IPS-20b (cell line): Measurements from ENCODE around the gene FHL3.
A peak's percentile ranks its signal among the peaks of the same experiment; 100 is the strongest.

Experiments
- H3K27ac ChIP-seq: one replicate; pipeline ENCODE4 v1.5.1; 2013; ENCODE audit warnings: low read length
- H3K27me3 ChIP-seq: 2 replicates; pipeline ENCODE4 v1.6.1; 2013; ENCODE audit warnings: mild to moderate bottlenecking, low read length, inconsistent platforms; ENCODE audit not compliant: insufficient read depth
- H3K36me3 ChIP-seq: 2 replicates; pipeline ENCODE4 v1.6.1; 2013; ENCODE audit warnings: low read depth, mild to moderate bottlenecking, inconsistent platforms, low read length, moderate library complexity; ENCODE audit not compliant: insufficient read depth
- H3K4me1 ChIP-seq: 2 replicates; pipeline ENCODE4 v1.6.1; 2013; ENCODE audit warnings: mild to moderate bottlenecking, control low read depth, inconsistent platforms, low read length, moderate library complexity; ENCODE audit not compliant: insufficient read depth
- H3K4me3 ChIP-seq: 2 replicates; pipeline ENCODE4 v1.5.1; 2013; ENCODE audit warnings: mild to moderate bottlenecking, low read length, inconsistent platforms
- H3K9ac ChIP-seq: 2 replicates; pipeline ENCODE4 v1.6.1; 2013; ENCODE audit warnings: low read depth, mild to moderate bottlenecking, inconsistent platforms, low read length, moderate library complexity
- H3K9me3 ChIP-seq: 2 replicates; pipeline ENCODE4 v1.6.1; 2013; ENCODE audit warnings: mild to moderate bottlenecking, low read depth, low read length, inconsistent platforms; ENCODE audit not compliant: insufficient read depth

Gene FHL3

DNA sequence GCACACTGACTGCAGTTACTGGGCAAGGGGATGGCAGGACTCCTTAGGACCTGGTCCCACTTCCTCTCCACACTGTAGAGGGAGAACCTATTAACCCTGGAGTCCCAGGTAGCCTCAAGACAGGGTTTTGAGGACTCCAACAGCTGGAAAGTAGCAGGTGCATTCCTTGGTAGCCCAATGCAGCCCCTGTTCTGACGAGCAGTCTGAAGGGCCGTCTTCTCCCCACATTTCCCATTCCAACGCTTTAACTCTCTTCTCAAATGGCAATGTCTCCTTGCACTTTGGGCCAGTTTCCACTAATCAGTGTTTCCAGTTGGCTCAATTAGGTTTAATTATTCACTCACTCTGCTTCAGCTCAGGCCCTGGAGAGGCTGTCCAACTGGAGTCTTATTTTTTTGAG is 49.6 kb downstream of the FHL3 start:
- H3K9me3 ChIP-seq, result no peaks in the 10 kb centered on the region
- no peak overlapping the region for H3K4me3 ChIP-seq
- H3K27me3 ChIP-seq, result no peaks in the 10 kb centered on the region
- no peak overlapping the region for H3K27ac ChIP-seq
- H3K36me3 ChIP-seq, result peaks cover 44% of the 10 kb centered on the region
- H3K4me1 ChIP-seq, result no peaks in the 10 kb centered on the region
- no peak overlapping the region for H3K9ac ChIP-seq

DNA sequence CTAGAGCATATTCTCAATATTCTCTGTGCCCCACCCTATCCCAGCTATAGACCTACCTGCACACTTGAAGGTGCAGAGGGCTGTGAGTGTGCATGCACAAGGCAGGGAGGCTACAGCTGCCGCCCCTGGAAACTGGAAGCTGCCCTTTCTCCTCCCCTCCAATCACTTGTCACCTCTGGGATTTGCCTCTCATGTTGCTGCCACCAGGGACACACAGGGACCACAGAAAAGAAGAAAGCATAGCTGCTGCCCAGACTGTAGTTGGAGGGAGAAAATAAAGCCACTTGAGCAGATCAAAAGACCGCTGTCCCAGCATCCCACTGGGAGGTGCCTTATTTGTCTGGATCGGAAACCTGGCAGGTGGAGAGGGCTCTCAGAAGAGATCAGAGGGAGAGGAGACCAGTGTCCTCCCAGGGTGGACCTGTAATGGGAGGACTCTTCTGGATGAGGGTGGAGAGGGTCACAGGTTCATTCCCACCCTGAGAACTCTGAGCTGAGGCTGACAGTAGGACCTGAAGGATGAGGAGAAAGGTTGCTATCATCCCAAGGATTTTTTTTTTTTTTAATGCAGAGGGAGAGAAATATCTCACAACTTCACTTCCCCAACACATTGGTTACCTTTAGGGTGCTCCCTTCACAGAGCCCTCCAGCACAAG is 50.9 kb downstream of the FHL3 start:
- peaks cover 33% of the 10 kb centered on the region for H3K36me3 ChIP-seq
- H3K9me3 ChIP-seq, result no peaks in the 10 kb centered on the region
- no peaks in the 10 kb centered on the region for H3K27me3 ChIP-seq
- H3K9ac ChIP-seq, result no peak overlapping the region
- no peaks in the 10 kb centered on the region for H3K4me1 ChIP-seq
- no peak overlapping the region for H3K27ac ChIP-seq
- H3K4me3 ChIP-seq, result no peak overlapping the region

DNA sequence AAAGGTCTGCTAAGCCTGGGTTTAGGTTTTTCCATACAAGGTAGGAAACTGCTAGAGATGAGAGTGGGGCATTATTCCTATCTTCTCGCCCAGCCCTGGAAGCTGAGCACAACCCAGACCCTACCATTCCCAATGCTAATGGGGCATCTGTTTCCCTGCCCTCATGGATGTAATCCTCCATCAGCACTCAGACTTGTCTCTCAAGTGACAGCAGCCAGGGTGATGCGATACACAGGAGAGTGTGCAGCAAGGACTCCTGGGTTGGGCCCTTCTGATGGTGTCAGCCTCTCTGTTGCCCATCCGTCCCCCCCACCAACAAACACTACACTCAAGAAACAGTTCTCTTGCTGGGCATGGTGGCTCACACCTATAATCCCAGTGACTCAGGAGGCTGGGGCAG is 52.6 kb downstream of the FHL3 start:
- Histone ChIP-seq H3K27me3 (no peaks in the 10 kb centered on the region), H3K4me3 (no peak overlapping the region), H3K9ac (no peak overlapping the region), H3K36me3 (peaks cover 16% of the 10 kb centered on the region), H3K4me1 (no peaks in the 10 kb centered on the region), H3K9me3 (no peaks in the 10 kb centered on the region), H3K27ac (no peak overlapping the region)

DNA sequence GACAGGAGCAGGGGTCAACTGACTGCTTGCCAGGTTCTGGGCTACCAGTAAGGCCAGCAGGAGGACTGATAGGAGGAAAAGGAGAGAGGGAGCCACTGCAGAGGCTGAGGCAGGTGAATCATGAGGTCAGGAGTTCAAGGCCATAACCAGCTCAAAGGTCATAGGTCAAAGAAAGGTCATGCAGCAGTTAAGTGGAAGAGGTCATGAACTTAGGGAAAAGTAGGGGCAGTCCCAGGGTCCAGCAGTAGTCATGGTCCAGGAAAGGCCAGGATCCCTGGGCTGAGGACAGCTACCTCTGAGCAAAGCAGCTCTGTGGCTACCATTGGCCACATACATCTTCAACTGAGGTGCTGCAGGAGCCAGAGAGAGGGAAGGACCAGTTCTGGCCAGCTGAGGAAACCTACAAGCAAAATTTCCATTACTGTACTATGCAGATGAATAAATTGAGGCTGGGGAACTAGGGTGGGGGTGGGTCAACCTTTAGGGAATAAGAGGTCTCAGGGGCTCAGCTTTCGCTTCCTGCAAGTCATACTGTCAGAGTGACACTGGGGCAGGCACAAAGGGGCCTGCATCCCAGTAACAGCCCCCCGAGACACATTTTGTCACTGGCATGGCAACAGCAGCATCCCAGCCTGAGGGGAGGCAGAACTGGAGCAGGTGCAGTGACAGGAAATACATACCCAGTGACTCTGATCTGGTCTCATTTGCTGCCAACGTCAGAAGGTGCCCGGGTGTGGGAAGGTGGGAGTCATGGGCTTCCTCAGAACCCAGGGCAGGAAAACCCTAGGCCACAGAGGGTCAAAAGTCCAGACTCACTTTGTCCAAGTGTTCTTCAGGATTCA is 53.3 kb downstream of the FHL3 start:
- Histone ChIP-seq H3K4me1 (peaks cover 4% of the 10 kb centered on the region; the same call in 1 of the 2 replicates), H3K27me3 (no peaks in the 10 kb centered on the region), H3K27ac (no peak overlapping the region), H3K36me3 (peaks cover 9% of the 10 kb centered on the region), H3K4me3 (no peak overlapping the region), H3K9ac (no peak overlapping the region), H3K9me3 (no peaks in the 10 kb centered on the region)

DNA sequence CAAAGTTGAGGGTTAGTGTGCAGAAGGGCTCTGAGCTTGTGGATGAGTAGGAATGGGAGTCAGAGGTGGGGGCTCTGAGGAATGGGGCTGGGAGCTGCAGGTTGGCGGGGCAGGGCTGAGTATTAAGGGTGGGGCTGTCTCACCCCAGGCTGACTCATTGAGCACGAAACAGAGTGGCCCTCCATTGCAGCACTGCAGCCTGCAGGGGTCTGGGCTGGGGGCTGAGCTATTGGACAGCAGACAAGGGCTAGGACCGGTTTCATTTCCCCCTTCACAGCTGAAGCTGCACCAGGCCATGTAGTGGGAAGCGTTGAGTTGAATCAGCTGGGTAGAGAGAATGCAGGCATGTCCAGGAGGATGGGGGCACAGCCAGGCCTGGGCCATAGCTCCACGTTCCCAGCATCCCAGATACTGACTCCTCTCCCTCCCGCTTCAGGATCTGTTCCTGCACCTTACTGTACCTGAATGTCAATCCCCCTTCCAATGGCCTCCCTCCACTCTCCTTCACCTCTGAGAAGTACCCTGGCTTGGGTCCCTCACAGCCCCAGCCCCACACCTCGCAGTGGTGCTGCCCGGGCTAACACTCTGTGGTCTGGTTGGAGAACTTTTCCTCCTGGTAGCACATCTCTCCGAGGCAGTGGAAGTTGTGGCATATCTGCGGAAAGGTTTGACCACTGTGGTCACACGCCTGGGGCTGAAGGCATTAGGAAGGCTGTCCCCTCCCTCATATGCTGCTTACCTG is 54.1 kb downstream of the FHL3 start:
- Histone ChIP-seq H3K9ac (no peak overlapping the region), H3K4me1 (peaks cover 4% of the 10 kb centered on the region; the same call in 1 of the 2 replicates), H3K27me3 (no peaks in the 10 kb centered on the region)

DNA sequence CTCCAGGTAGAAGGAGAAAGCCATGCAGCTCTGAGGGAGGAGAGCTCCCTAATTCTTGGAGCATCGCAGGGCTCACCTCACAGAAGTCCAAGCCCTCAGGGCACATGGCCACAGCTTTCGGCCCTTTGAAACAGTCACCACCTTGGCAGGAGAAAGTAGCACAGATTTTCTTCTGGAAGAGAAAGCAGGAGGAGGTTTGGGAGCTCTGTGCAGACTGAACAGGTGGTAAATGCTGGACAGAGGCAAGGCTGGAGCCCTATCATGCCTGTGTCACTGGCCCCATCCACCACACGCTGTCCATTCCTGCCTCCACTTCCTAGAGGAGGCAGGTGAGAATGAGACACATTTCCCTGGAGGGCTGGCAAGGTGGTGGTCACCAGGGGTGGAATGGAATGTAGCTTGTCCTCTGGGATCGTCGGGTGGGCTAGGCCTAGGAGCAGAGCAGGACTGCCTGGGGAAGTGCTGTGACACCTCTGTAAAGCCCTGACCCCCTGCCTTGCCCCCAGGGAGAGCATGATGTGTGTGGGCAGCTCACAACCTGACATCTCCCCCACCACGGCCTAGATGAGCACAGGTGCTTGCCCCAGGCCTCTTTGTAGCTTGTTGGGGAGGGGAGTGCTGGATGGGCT is 55.7 kb downstream of the FHL3 start:
- H3K4me3 ChIP-seq, result no peak overlapping the region
- no peak overlapping the region for H3K9ac ChIP-seq
- H3K4me1 ChIP-seq, result peaks cover 4% of the 10 kb centered on the region; the same call in 1 of the 2 replicates
- no peak overlapping the region for H3K27ac ChIP-seq
- no peaks in the 10 kb centered on the region for H3K36me3 ChIP-seq
- no peaks in the 10 kb centered on the region for H3K27me3 ChIP-seq
- no peaks in the 10 kb centered on the region for H3K9me3 ChIP-seq

More for the DNA sequence above, 54.1 kb downstream of the FHL3 start:
- H3K9me3 ChIP-seq, result no peaks in the 10 kb centered on the region
- H3K27ac ChIP-seq, result no peak overlapping the region
- peaks cover under 1% of the 10 kb centered on the region; the same call in 1 of the 2 replicates for H3K36me3 ChIP-seq
- H3K4me3 ChIP-seq, result no peak overlapping the region

DNA sequence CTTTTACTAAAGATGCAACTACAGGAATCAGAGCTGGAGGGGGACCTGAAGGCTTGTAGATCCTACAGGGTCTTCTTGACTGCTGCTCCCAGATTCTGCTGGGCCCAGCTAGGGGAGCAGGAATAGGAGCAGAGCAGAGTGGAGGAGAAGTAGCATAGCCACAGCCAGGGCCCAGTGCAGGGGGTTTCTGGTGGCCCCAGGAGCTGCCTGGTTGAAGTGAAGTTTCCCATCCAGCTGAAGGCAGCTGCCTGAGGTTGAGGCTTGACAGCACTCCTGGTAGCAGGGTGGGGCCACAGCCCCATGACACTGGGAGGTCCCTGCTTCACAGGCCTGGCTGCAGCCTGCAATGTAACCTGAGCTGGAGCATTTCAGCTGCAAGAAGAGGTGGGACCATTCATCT is 56.5 kb downstream of the FHL3 start:
- Histone ChIP-seq H3K9ac (no peak overlapping the region), H3K4me3 (no peak overlapping the region), H3K27me3 (no peaks in the 10 kb centered on the region), H3K36me3 (no peaks in the 10 kb centered on the region), H3K9me3 (no peaks in the 10 kb centered on the region), H3K4me1 (peaks cover 4% of the 10 kb centered on the region; the same call in 1 of the 2 replicates), H3K27ac (no peak overlapping the region)

DNA sequence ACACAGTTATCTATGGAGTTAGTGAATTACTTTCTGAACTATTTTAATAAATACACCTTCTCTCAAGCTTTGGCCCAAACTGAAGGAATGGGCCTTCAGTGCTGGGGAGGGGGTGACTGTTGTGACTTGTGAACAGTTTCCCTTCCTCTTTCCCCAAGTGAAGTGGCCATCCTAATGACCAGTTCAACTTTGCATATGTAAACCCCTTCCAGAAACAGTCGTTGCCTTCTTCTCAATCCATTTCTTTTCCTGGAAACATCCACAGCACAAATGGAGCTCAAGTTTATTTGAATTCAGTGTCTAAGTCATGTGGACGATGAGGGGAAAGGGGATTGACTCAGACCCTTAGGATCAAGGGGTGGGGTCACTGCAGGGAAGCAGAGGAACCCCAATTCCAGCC is 57.1 kb downstream of the FHL3 start:
- no peaks in the 10 kb centered on the region for H3K9me3 ChIP-seq
- H3K36me3 ChIP-seq, result no peaks in the 10 kb centered on the region
- no peak overlapping the region for H3K4me3 ChIP-seq
- H3K27ac ChIP-seq, result no peak overlapping the region
- H3K27me3 ChIP-seq, result no peaks in the 10 kb centered on the region
- H3K9ac ChIP-seq, result no peak overlapping the region
- peaks cover 4% of the 10 kb centered on the region; the same call in 1 of the 2 replicates for H3K4me1 ChIP-seq

DNA sequence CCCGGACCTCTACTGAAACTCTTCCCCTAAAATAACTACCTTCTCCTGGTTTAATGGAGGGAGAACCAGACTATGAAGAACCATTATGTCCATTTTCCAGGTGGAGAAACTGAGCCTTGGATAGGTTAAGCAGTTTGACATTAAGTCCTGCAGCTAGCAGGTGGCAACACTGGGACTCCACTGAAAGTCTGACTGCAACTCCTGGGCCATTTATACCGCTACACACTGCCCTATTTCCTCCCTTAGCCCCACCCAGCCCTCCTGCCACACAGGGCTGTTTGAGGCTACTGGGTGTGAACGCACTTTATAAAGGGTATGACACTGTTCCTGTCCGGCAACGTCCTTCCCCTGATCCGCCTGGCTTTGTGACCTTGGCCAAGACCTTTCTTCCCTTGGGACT is 58.0 kb downstream of the FHL3 start:
- H3K27ac ChIP-seq, result no peak overlapping the region
- peaks cover 4% of the 10 kb centered on the region; the same call in 1 of the 2 replicates for H3K4me1 ChIP-seq
- H3K36me3 ChIP-seq, result no peaks in the 10 kb centered on the region
- H3K4me3 ChIP-seq, result peak overlapping the region; percentile 75; the same call in 1 of the 2 replicates
- H3K9ac ChIP-seq, result no peak overlapping the region
- H3K9me3 ChIP-seq, result no peaks in the 10 kb centered on the region
- H3K27me3 ChIP-seq, result no peaks in the 10 kb centered on the region
